Measurements from ENCODE around the gene SBF1. TPM values are rescaled to one million over a fixed set of nuclear protein-coding genes. Genes with fewer than 3 reads are reported as not detected.
A peak's percentile ranks its signal among the peaks of the same experiment; 100 is the strongest.

The SBF1 gene
- total RNA-seq, 4 donors from 2014 or later = 63.7 to 122 (median 64.4) TPM

DNA sequence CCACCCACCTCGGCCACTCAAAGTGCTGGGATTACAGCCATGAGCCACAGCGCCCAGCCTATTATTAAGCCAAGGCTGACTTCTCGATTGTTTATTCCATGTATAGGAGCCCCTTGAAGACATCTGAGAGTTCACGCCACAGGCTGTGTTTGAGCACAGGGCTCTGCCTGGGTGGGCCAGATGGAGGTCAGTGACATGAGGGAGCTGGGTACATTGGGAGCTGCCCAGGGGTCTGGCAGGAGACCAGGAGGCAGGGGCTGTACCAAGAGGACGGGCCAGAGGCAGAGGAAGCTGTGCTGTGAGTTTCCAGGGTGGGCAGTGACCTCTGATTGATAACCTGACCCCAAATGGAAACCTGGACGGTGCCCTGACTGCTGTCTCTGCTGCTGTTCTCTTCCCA is 27.3 kb upstream of the SBF1 start:
- TF ChIP-seq, protein P1, sequence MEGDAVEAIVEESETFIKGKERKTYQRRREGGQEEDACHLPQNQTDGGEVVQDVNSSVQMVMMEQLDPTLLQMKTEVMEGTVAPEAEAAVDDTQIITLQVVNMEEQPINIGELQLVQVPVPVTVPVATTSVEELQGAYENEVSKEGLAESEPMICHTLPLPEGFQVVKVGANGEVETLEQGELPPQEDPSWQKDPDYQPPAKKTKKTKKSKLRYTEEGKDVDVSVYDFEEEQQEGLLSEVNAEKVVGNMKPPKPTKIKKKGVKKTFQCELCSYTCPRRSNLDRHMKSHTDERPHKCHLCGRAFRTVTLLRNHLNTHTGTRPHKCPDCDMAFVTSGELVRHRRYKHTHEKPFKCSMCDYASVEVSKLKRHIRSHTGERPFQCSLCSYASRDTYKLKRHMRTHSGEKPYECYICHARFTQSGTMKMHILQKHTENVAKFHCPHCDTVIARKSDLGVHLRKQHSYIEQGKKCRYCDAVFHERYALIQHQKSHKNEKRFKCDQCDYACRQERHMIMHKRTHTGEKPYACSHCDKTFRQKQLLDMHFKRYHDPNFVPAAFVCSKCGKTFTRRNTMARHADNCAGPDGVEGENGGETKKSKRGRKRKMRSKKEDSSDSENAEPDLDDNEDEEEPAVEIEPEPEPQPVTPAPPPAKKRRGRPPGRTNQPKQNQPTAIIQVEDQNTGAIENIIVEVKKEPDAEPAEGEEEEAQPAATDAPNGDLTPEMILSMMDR (IDR thresholded peaks at IDR 0.05) = no peak
- TF ChIP-seq POLR2A (IDR thresholded peaks at IDR 0.05) = no peak
- no peak for TF ChIP-seq POLR2AphosphoS5 (IDR thresholded peaks at IDR 0.05)
- no peak for TF ChIP-seq EP300 (IDR thresholded peaks at IDR 0.05)
- H3K36me3 ChIP-seq = peaks cover 0 to 42% of the 10 kb centered on the region in 2 donors
- no peaks in the 10 kb centered on the region for H3K27me3 ChIP-seq
- H3K4me1 ChIP-seq = peaks cover 4 to 28% (median 14%) of the 10 kb centered on the region in 3 donors
- WGBS, 2 donors (ENCODE audit: low coverage in 1 of 2) = 73 to 100% methylated on average over 1 to 3 of the region's 6 CpGs
- no peak for ATAC-seq
- no peak overlapping the region for H3K4me3 ChIP-seq
- H3K27ac ChIP-seq = no peak overlapping the region
- H3K9me3 ChIP-seq = no peaks in the 10 kb centered on the region

DNA sequence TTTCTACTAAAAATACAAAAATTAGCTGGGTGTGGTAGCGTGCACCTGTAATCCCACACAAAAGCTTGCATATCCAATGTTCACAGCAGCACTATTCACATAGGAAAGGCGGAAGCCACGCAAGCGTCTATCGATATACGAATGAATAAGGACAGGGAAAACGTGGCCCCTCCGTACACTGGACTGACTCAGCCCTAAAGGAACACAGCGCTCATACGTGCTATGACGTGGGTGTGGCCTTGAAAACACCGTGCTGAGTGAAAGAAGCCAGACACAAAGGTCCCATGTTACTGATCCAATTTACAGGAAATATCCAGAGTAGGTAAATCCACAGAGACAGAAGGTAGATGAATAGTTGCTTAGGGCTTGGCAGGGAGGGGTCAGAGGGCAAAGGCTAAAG is 25.6 kb upstream of the SBF1 start:
- H3K9me3 ChIP-seq = no peaks in the 10 kb centered on the region
- peaks cover 0 to 33% of the 10 kb centered on the region in 2 donors for H3K36me3 ChIP-seq
- no peak for ATAC-seq
- TF ChIP-seq POLR2A (IDR thresholded peaks at IDR 0.05) = no peak
- TF ChIP-seq, protein P1 (IDR thresholded peaks at IDR 0.05) = no peak
- no peak for TF ChIP-seq POLR2AphosphoS5 (IDR thresholded peaks at IDR 0.05)
- no peak for TF ChIP-seq EP300 (IDR thresholded peaks at IDR 0.05)
- H3K4me3 ChIP-seq = no peak overlapping the region
- H3K4me1 ChIP-seq = peaks cover 0 to 12% (median 0%) of the 10 kb centered on the region in 3 donors
- WGBS, 2 donors (ENCODE audit: low coverage in 1 of 2) = 67 to 84% methylated on average over 1 to 5 of the region's 12 CpGs
- H3K27ac ChIP-seq = no peak overlapping the region
- no peaks in the 10 kb centered on the region for H3K27me3 ChIP-seq

DNA sequence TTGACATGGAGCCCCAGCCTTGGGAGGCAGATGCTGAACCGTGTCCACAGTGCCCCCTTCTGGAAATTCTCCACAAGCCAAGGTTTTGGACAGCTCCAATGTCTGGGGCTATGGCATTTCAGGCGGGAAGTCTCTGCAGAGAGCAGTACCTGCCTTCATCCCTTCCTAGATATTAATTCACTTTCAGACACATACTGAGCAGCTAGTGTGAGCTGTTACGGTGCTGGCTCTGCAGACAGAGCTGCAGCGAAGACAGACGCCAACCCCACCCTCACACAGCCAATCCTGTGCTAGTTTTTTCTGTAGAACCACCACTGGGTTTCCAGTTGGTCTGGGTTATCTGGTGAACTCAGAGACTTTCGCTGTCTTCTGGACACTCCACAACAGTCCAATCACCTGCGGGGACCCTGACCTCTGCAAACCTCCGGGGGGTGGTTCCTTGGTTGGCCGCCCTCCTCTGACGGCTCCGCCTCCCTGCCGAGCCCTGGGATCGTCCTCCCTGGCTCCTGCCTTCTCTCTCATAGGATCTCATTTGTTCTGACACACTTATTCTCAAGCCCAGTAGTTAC is 23.6 kb upstream of the SBF1 start:
- Histone ChIP-seq H3K27me3 (no peaks in the 10 kb centered on the region), H3K9me3 (no peaks in the 10 kb centered on the region), H3K4me1 (peaks cover 0 to 7% (median 0%) of the 10 kb centered on the region in 3 donors), H3K36me3 (peaks cover 0 to 15% of the 10 kb centered on the region in 2 donors), H3K4me3 (no peak overlapping the region), H3K27ac (no peak overlapping the region)
- 13 to 16% methylated on average over 5 to 12 of the region's 13 CpGs for WGBS, 2 donors (ENCODE audit: low coverage in 1 of 2)
- ATAC-seq = peak; percentile 68
- no peak for TF ChIP-seq POLR2A (IDR thresholded peaks at IDR 0.05)
- TF ChIP-seq, protein P1 (IDR thresholded peaks at IDR 0.05) = peak in 3 of 4 experiments; percentile 41 to 58 (median 49)
- TF ChIP-seq EP300 (IDR thresholded peaks at IDR 0.05) = no peak

DNA sequence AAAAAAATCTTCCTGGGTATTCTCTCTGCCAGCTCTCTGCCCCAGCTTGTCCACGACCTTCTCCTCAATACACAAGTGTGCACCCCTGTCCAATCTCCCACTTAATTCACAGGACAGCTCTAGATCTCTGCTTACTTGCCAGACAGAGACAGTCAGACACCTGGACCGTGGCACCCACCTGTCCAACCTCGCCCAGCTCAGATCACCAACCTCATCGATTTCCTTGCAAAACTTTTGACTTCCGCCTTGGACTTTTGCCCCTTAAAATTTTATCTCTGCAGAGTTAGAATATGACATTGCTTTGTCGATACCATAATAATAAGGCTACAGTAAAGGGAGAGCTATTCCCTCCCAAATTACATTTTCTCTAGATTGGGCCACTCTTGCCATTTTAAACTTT is 22.3 kb upstream of the SBF1 start:
- Histone ChIP-seq H3K27me3 (no peaks in the 10 kb centered on the region), H3K27ac (no peak overlapping the region), H3K36me3 (peaks cover 0 to 2% of the 10 kb centered on the region in 2 donors), H3K4me1 (peaks cover 0 to 7% (median 0%) of the 10 kb centered on the region in 3 donors), H3K9me3 (no peaks in the 10 kb centered on the region), H3K4me3 (no peak overlapping the region)
- 86 to 88% methylated on average over 6 of the region's 6 CpGs for WGBS, 2 donors (ENCODE audit: low coverage in 1 of 2)
- TF ChIP-seq, protein P1 (IDR thresholded peaks at IDR 0.05) = no peak
- no peak for TF ChIP-seq POLR2AphosphoS5 (IDR thresholded peaks at IDR 0.05)
- TF ChIP-seq EP300 (IDR thresholded peaks at IDR 0.05) = no peak
- TF ChIP-seq POLR2A (IDR thresholded peaks at IDR 0.05) = no peak
- ATAC-seq = no peak

Measured in gastroesophageal sphincter (tissue), 4 donors.